Stimulated activated CD4-positive, alpha-beta T cell treated with anti-CD3 and anti-CD28 coated beads, Interleukin-12 subunit alpha, Interleukin-12 subunit beta, amount 100 ng/mL, for 4 hours (primary cell): ENCODE measurements around the gene TGFA.

ENCODE experiments used
- DNase-seq: peaks from one replicate; pipeline ENCODE4 v3.0.0-alpha.2; 2020

The TGFA gene

GRCh38 chr2:70552501-70553333 lies 909 bp downstream of the TGFA start:
- DNase-seq: peak; percentile 10

- no peak for DNase-seq
Observed at GRCh38 chr2:70551167-70551566, 2.5 kb downstream of the TGFA start.

- DNase-seq: no peak
Observed at GRCh38 chr2:70549962-70550361, 3.7 kb downstream of the TGFA start.

GRCh38 chr2:70549064-70549710 lies 4.4 kb downstream of the TGFA start:
- DNase-seq: no peak

- no peak for DNase-seq
Observed at GRCh38 chr2:70548233-70548632, 5.4 kb downstream of the TGFA start.

- no peak for DNase-seq
Observed at GRCh38 chr2:70546885-70547284, 6.7 kb downstream of the TGFA start.

- no peak for DNase-seq
Observed at GRCh38 chr2:70546376-70546775, 7.2 kb downstream of the TGFA start.

- no peak for DNase-seq
Observed at GRCh38 chr2:70541481-70542020, 12.1 kb downstream of the TGFA start.

GRCh38 chr2:70537840-70538239 lies 15.8 kb downstream of the TGFA start:
- DNase-seq: no peak

- no peak for DNase-seq
Observed at GRCh38 chr2:70536517-70537055, 17.0 kb downstream of the TGFA start.

- no peak for DNase-seq
Observed at GRCh38 chr2:70535573-70535972, 18.1 kb downstream of the TGFA start.

GRCh38 chr2:70534183-70534836 lies 19.3 kb downstream of the TGFA start:
- no peak for DNase-seq

GRCh38 chr2:70532244-70532935 lies 21.2 kb downstream of the TGFA start:
- DNase-seq: no peak

GRCh38 chr2:70531419-70532086 lies 22.1 kb downstream of the TGFA start:
- DNase-seq: no peak

- no peak for DNase-seq
Observed at GRCh38 chr2:70529610-70530009, 24.0 kb downstream of the TGFA start.

GRCh38 chr2:70528929-70529328 lies 24.7 kb downstream of the TGFA start:
- no peak for DNase-seq

- no peak for DNase-seq
Observed at GRCh38 chr2:70528276-70528675, 25.4 kb downstream of the TGFA start.

GRCh38 chr2:70527447-70528080 lies 26.1 kb downstream of the TGFA start:
- DNase-seq: no peak

GRCh38 chr2:70526126-70526525 lies 27.5 kb downstream of the TGFA start:
- no peak for DNase-seq

GRCh38 chr2:70525032-70525431 lies 28.6 kb downstream of the TGFA start:
- DNase-seq: no peak
